Type B pancreatic cell (in vitro differentiated cells): ENCODE measurements around the gene HOXB9. TPM values are rescaled to one million over a fixed set of nuclear protein-coding genes. Genes with fewer than 3 reads are reported as not detected.
A peak's percentile ranks its signal among the peaks of the same experiment; 100 is the strongest.

Source experiments
- DNase-seq: peaks from one replicate; pipeline ENCODE4 v3.0.0; 2021; ENCODE audit warnings: mixed read lengths; ENCODE audit not compliant: unreplicated experiment; ENCODE audit errors: extremely low spot score
- H3K27ac Mint-ChIP-seq: 2 replicates; pipeline ENCODE4 v1.8.0; 2021; ENCODE audit warnings: mild to moderate bottlenecking, mixed read lengths
- H3K27me3 Mint-ChIP-seq: 2 replicates; pipeline ENCODE4 v1.8.0; 2021; ENCODE audit warnings: mixed read lengths
- H3K36me3 Mint-ChIP-seq: 2 replicates; pipeline ENCODE4 v1.8.0; 2021; ENCODE audit warnings: mixed read lengths
- H3K4me1 Mint-ChIP-seq: one replicate; pipeline ENCODE4 v1.8.0; 2021; ENCODE audit warnings: mixed read lengths; ENCODE audit not compliant: unreplicated experiment
- H3K4me3 Mint-ChIP-seq: 2 replicates; pipeline ENCODE4 v1.8.0; 2021; ENCODE audit warnings: mild to moderate bottlenecking, mixed read lengths
- H3K9me3 Mint-ChIP-seq: 2 replicates; pipeline ENCODE4 v1.8.0; 2021; ENCODE audit warnings: mixed read lengths
- CTCF ChIP-seq: fragments of 200-600 bp; sonication (generic); conservative IDR thresholded peaks from 2 replicates; pipeline ENCODE4 v1.5.0; 2021; ENCODE audit warnings: antibody characterized with exemption, mild to moderate bottlenecking
- total RNA-seq: library from RNA; stranded (reverse); gene quantifications from 2 replicates; pipeline ENCODE4 v1.2.1, GENCODE V29; 2021; ENCODE audit warnings: low replicate concordance

HOXB9 gene
- total RNA-seq, 1 donor from 2014 or later: 9.4 TPM

- no peak for TF ChIP-seq CTCF
- Mint-ChIP-seq H3K36me3 (peaks cover 5% of the 10 kb centered on the region), H3K4me1 (peaks cover 27% of the 10 kb centered on the region), H3K27ac (peak overlapping the region; percentile 92), H3K9me3 (no peaks in the 10 kb centered on the region), H3K27me3 (peaks cover 90% of the 10 kb centered on the region), H3K4me3 (peak overlapping the region; percentile 92)
- no peak for DNase-seq
Measured at GRCh38 chr17:48611681-48612455, 14.3 kb downstream of the HOXB9 start.

- peak overlapping the region; percentile 92 for H3K4me3 Mint-ChIP-seq
- peaks cover 24% of the 10 kb centered on the region for H3K4me1 Mint-ChIP-seq
- TF ChIP-seq CTCF: no peak
- peaks cover 10% of the 10 kb centered on the region for H3K36me3 Mint-ChIP-seq
- no peaks in the 10 kb centered on the region for H3K9me3 Mint-ChIP-seq
- DNase-seq: no peak
- H3K27ac Mint-ChIP-seq: peak overlapping the region; percentile 90
- peaks cover 90% of the 10 kb centered on the region for H3K27me3 Mint-ChIP-seq
Measured at GRCh38 chr17:48611213-48611612, 14.9 kb downstream of the HOXB9 start.

- DNase-seq: no peak
- TF ChIP-seq CTCF: no peak
- peak within 1 kb of the TSS; percentile 92 for H3K4me3 Mint-ChIP-seq
- H3K27me3 Mint-ChIP-seq: peaks cover 90% of the 10 kb centered on the region
- H3K9me3 Mint-ChIP-seq: no peaks in the 10 kb centered on the region
- peak within 1 kb of the TSS; percentile 92 for H3K27ac Mint-ChIP-seq
- peaks cover 10% of the 10 kb centered on the region for H3K36me3 Mint-ChIP-seq
- peaks cover 24% of the 10 kb centered on the region for H3K4me1 Mint-ChIP-seq
Measured at GRCh38 chr17:48610282-48611211, 15.6 kb downstream of the HOXB9 start, which contains the start of gene HOXB7. HOXB7 (minus strand) TSS chr17:48611017; CDS start chr17:48610918, 99 bp downstream.

- Mint-ChIP-seq H3K4me3 (peak overlapping the region; percentile 92), H3K4me1 (peaks cover 17% of the 10 kb centered on the region), H3K27ac (peak overlapping the region; percentile 92), H3K27me3 (peaks cover 90% of the 10 kb centered on the region), H3K9me3 (no peaks in the 10 kb centered on the region), H3K36me3 (peaks cover 13% of the 10 kb centered on the region)
- DNase-seq: no peak
- no peak for TF ChIP-seq CTCF
Measured at GRCh38 chr17:48609759-48610281, 16.3 kb downstream of the HOXB9 start.

- TF ChIP-seq CTCF: no peak
- peaks cover 16% of the 10 kb centered on the region for H3K4me1 Mint-ChIP-seq
- peak overlapping the region; percentile 92 for H3K27ac Mint-ChIP-seq
- no peak for DNase-seq
- H3K36me3 Mint-ChIP-seq: peaks cover 15% of the 10 kb centered on the region
- peak overlapping the region; percentile 92 for H3K4me3 Mint-ChIP-seq
- H3K9me3 Mint-ChIP-seq: no peaks in the 10 kb centered on the region
- H3K27me3 Mint-ChIP-seq: peaks cover 90% of the 10 kb centered on the region
Measured at GRCh38 chr17:48609033-48609432, 17.1 kb downstream of the HOXB9 start.
